MM.1S (cell line): ENCODE results near the gene FGR.
"Not testable (repeated sequence)": the region's sequence is repeated elsewhere in the genome, so short reads cannot be mapped to it uniquely, and the experiment has no call there.

Source experiments
- DNase-seq: peaks from one replicate; pipeline ENCODE4 v3.0.0-alpha.2; 2015
- H2AFZ ChIP-seq: fragments of 300-600 bp; sonication (generic); 2 replicates; pipeline ENCODE4 v1.6.0; 2016; ENCODE audit warnings: antibody characterized with exemption, low read length
- H3F3A ChIP-seq: fragments of 300-600 bp; sonication (generic); 2 replicates; pipeline ENCODE4 v1.6.1; 2016; ENCODE audit warnings: mild to moderate bottlenecking, antibody characterized with exemption, low read length, moderate library complexity, mixed read lengths; ENCODE audit not compliant: insufficient read depth
- H3K27ac ChIP-seq: fragments of 300-600 bp; sonication (generic); 2 replicates; pipeline ENCODE4 v1.5.1; 2016; ENCODE audit warnings: mild to moderate bottlenecking, low read length
- H3K27me3 ChIP-seq: fragments of 300-600 bp; sonication (generic); replicated peaks from 2 replicates; pipeline ENCODE4 v1.6.0; 2016; ENCODE audit warnings: low read length; ENCODE audit not compliant: insufficient read depth
- H3K36me3 ChIP-seq: fragments of 300-600 bp; sonication (generic); replicated peaks from 2 replicates; pipeline ENCODE4 v1.6.1; 2016; ENCODE audit warnings: mild to moderate bottlenecking, low read length, mixed read lengths; ENCODE audit not compliant: insufficient read depth
- H3K4me1 ChIP-seq: fragments of 300-600 bp; sonication (generic); 2 replicates; pipeline ENCODE4 v1.6.1; 2016; ENCODE audit warnings: low read length, mixed read lengths
- H3K4me2 ChIP-seq: fragments of 300-600 bp; sonication (generic); 2 replicates; pipeline ENCODE4 v1.6.0; 2016; ENCODE audit warnings: low read depth, low read length
- H3K4me3 ChIP-seq: fragments of 300-600 bp; sonication (generic); 2 replicates; pipeline ENCODE4 v1.5.1; 2016; ENCODE audit warnings: low read length, mixed read lengths
- H3K79me2 ChIP-seq: fragments of 300-600 bp; sonication (generic); 2 replicates; pipeline ENCODE4 v1.6.1; 2016; ENCODE audit warnings: mixed run types, low read length, mixed read lengths
- H3K9ac ChIP-seq: fragments of 300-600 bp; sonication (generic); 2 replicates; pipeline ENCODE4 v1.6.1; 2016; ENCODE audit warnings: low read length, mixed read lengths
- H3K9me2 ChIP-seq: fragments of 300-600 bp; sonication (generic); replicated peaks from 2 replicates; pipeline ENCODE4 v1.6.1; 2016; ENCODE audit warnings: mild to moderate bottlenecking, low read length, mixed read lengths; ENCODE audit not compliant: insufficient read depth
- H3K9me3 ChIP-seq: fragments of 300-600 bp; sonication (generic); replicated peaks from 2 replicates; pipeline ENCODE4 v1.6.1; 2016; ENCODE audit warnings: mild to moderate bottlenecking, low read length, mixed read lengths; ENCODE audit not compliant: insufficient read depth
- H4K20me1 ChIP-seq: fragments of 300-600 bp; sonication (generic); 2 replicates; pipeline ENCODE4 v1.6.1; 2016; ENCODE audit warnings: mild to moderate bottlenecking, low read length, moderate library complexity, mixed read lengths; ENCODE audit not compliant: insufficient read depth
- EZH2 ChIP-seq: fragments of 300-600 bp; sonication (generic); optimal IDR thresholded peaks from 2 replicates; pipeline ENCODE3; 2017; ENCODE audit warnings: low read depth, mild to moderate bottlenecking, antibody characterized with exemption, low read length, mixed read lengths
- EZH2phosphoT487 ChIP-seq: fragments of 300-600 bp; sonication (generic); IDR thresholded peaks from 2 replicates; pipeline ENCODE4 v1.6.1; 2018; ENCODE audit warnings: antibody characterized with exemption, low read length
- TF ChIP-seq, protein P1 (sequence below): fragments of 300-600 bp; sonication (generic); IDR thresholded peaks from 2 replicates; pipeline ENCODE4 v1.5.1; 2016; ENCODE audit warnings: antibody characterized with exemption, low read length, mixed read lengths

The FGR gene

DNA sequence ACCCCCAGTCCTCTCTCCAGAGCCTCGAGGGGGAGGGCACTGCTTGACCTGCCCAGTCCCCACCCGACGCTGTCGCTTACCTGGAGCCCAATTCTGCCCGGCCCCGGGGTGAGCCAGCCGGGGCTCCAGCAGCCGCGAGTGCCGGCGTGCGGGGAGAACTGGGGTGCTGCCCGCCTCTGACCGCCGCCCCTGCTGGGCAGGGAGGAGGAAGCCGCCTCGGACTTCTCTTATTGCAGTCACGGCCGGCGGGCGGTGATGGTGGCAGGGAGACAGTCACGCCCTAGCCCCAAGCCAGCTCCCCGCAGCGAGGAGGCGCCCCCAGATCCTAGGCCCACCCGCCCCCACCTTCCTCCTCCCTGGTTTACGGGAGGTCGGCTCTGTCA is at the start of gene FGR:
FGR (minus strand) TSS at position 201 of the 383 bp plus-strand sequence. CDS start 11,269 bp downstream, outside the sequence.
- Histone ChIP-seq H3K36me3 (no peaks in the 10 kb centered on the region), H3K9me3 (no peaks in the 10 kb centered on the region), H3K4me2 (peak within 1 kb of the TSS; percentile 78), H3K4me3 (peak within 1 kb of the TSS; percentile 45), H2AFZ (peak within 1 kb of the TSS; percentile 59), H3K4me1 (peaks cover 5% of the 10 kb centered on the region), H3K9me2 (no peaks in the 10 kb centered on the region), H3K27ac (no peak within 1 kb of the TSS), H3K27me3 (peaks cover 15% of the 10 kb centered on the region), H3K9ac (no peak within 1 kb of the TSS; the same call in 1 of the 2 replicates), H3K79me2 (no peaks in the 10 kb centered on the region), H4K20me1 (no peaks in the 10 kb centered on the region), H3F3A (no peaks in the 10 kb centered on the region)
- TF ChIP-seq EZH2, result no peak
- TF ChIP-seq, protein P1, sequence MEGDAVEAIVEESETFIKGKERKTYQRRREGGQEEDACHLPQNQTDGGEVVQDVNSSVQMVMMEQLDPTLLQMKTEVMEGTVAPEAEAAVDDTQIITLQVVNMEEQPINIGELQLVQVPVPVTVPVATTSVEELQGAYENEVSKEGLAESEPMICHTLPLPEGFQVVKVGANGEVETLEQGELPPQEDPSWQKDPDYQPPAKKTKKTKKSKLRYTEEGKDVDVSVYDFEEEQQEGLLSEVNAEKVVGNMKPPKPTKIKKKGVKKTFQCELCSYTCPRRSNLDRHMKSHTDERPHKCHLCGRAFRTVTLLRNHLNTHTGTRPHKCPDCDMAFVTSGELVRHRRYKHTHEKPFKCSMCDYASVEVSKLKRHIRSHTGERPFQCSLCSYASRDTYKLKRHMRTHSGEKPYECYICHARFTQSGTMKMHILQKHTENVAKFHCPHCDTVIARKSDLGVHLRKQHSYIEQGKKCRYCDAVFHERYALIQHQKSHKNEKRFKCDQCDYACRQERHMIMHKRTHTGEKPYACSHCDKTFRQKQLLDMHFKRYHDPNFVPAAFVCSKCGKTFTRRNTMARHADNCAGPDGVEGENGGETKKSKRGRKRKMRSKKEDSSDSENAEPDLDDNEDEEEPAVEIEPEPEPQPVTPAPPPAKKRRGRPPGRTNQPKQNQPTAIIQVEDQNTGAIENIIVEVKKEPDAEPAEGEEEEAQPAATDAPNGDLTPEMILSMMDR, result no peak
- TF ChIP-seq EZH2phosphoT487, result no peak
- DNase-seq, result no peak

DNA sequence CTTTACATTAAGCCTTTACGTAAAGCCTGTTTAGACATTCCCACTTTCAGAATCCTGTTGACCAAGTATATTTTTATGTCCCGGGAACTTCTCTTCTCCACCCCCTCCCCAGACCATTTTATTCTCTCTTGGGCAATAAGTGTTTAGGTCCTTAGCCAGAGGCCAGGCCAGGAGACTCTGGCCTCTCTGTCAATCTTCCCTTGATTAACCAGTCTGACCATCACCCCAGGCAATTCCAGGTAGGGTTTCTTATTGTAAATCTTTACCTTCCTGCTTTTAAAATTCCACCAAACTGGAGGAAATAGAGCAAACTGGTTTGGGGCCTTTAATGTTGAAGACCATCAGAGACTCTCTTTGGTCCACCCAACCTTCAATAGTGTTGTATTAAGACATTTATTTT is 49.2 kb upstream of the FGR start:
- no peak overlapping the region for H2AFZ ChIP-seq
- H3K9me3 ChIP-seq, result no peaks in the 10 kb centered on the region
- H3K4me1 ChIP-seq, result no peaks in the 10 kb centered on the region
- H3F3A ChIP-seq, result no peaks in the 10 kb centered on the region
- no peak for DNase-seq
- no peaks in the 10 kb centered on the region for H3K9me2 ChIP-seq
- no peaks in the 10 kb centered on the region for H3K79me2 ChIP-seq
- H4K20me1 ChIP-seq, result no peaks in the 10 kb centered on the region
- H3K27ac ChIP-seq, result no peak overlapping the region
- H3K27me3 ChIP-seq, result no peaks in the 10 kb centered on the region
- no peak overlapping the region for H3K4me2 ChIP-seq
- H3K36me3 ChIP-seq, result no peaks in the 10 kb centered on the region
- H3K4me3 ChIP-seq, result no peak overlapping the region
- H3K9ac ChIP-seq, result no peak overlapping the region
- no peak for TF ChIP-seq EZH2phosphoT487
- TF ChIP-seq, protein P1, result no peak
- no peak for TF ChIP-seq EZH2

DNA sequence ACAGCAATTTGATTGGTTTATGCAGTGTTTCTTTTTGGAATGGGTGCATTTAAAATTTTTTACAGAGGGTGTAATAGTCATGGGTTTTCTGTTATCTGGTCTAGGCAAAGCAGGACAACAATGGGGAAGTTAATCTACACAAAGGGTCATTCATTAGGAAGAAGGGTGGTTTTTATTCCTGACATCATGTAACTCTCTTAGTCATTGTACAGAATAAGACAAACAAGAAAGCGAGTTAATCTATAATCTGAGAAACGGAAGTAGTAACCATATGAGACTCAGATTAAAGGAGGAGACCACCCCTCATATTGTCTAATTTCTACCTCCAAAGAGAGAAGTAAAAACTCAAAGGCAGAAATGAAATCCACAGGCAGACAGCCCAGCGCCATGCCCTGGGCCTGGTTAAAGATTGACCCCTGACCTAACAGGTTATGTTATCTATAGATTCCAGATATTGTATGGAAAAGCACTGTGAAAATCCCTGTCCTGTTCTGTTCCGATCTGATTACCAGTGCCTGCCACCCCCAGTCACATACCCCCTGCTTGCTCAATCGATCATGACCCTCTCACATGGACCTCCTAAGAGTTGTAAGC is 47.5 kb upstream of the FGR start:
- Histone ChIP-seq H3F3A (no peaks in the 10 kb centered on the region), H3K4me3 (no peak overlapping the region), H3K79me2 (no peaks in the 10 kb centered on the region), H3K4me1 (no peaks in the 10 kb centered on the region), H3K27ac (no peak overlapping the region), H3K9me3 (no peaks in the 10 kb centered on the region), H3K27me3 (no peaks in the 10 kb centered on the region), H4K20me1 (no peaks in the 10 kb centered on the region), H2AFZ (no peak overlapping the region), H3K4me2 (no peak overlapping the region), H3K36me3 (no peaks in the 10 kb centered on the region), H3K9ac (no peak overlapping the region), H3K9me2 (no peaks in the 10 kb centered on the region)
- no peak for DNase-seq
- TF ChIP-seq EZH2, result no peak
- TF ChIP-seq, protein P1, result no peak
- no peak for TF ChIP-seq EZH2phosphoT487

DNA sequence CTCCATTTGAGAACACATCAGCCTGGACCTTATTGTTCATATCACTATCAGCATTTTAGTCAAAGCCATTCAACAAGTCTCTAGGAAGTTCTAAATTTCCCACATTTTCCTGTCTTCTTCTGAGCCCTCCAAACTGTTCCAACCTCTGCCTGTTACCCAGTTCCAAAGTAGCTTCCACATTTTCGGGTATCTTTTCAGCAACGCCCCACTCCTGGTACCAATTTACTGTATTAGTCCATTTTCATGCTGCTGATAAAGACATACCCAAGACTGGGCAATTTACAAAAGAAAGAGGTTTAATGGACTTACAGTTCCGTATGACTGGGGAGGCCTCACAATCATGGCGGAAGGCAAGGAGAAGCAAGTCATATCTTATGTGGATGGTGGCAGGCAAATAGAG is 46.6 kb upstream of the FGR start:
- H3K4me2 ChIP-seq, H3K4me3 ChIP-seq, H2AFZ ChIP-seq: not testable (repeated sequence)

DNA sequence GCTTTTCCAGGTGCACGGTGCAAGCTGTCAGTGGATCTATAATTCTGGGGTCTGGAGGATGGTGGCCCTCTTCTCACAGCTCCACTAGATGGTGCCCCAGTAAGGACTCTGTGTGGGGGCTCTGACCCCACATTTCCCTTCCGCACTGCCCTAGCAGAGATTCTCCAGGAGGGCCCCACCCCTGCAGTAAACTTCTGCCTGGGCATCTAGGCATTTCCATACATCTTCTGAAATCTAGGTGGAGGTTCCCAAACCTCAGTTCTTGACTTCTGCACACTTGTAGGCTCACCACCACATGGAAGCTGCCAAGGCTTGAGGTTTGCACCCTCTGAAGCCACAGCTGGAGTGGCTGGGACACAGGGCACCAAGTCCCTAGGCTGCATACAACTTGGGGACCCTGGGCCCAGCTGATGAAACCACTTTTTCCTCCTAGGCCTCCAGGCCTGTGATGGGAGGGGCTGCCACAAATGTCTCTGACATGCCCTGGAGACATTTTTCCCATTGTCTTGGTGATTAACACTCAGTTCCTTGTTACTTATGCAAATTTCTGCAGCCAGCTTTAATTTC is 45.3 kb upstream of the FGR start:
- H2AFZ ChIP-seq, H3K9me2 ChIP-seq, H3K4me3 ChIP-seq, DNase-seq, H3K9me3 ChIP-seq, H3K27ac ChIP-seq, H3K36me3 ChIP-seq, H4K20me1 ChIP-seq, H3K27me3 ChIP-seq, H3K4me1 ChIP-seq, H3K79me2 ChIP-seq, H3K4me2 ChIP-seq, H3K9ac ChIP-seq, H3F3A ChIP-seq: not testable (repeated sequence)

More for the DNA sequence above, 46.6 kb upstream of the FGR start:
- H3K27ac ChIP-seq, H3K9me2 ChIP-seq, H3K4me1 ChIP-seq, H3K27me3 ChIP-seq, H3K79me2 ChIP-seq, H3K36me3 ChIP-seq, H3K9me3 ChIP-seq, H4K20me1 ChIP-seq, H3F3A ChIP-seq, DNase-seq, H3K9ac ChIP-seq: not testable (repeated sequence)
